Peyer's patch (tissue), 4 donors: ENCODE data around the gene FGF9. TPM values are rescaled to one million over a fixed set of nuclear protein-coding genes. Genes with fewer than 3 reads are reported as not detected.

Source experiments
- DNase-seq, 3 donors: peaks; one replicate each; pipeline ENCODE4 v3.0.0-alpha.2; 2017 to 2019
- H3K27ac ChIP-seq, 4 donors: fragments of 200-600 bp; sonication (generic); one replicate each; pipeline ENCODE4 v1.5.1; 2016 to 2019
- H3K27me3 ChIP-seq, 2 donors: fragments of 200-600 bp; sonication (generic); one replicate each; pipeline ENCODE4 v1.5.1; 2019
- H3K36me3 ChIP-seq, 3 donors: fragments of 200-600 bp; sonication (generic); one replicate each; pipeline ENCODE4 v1.5.1; 2016 to 2019
- H3K4me1 ChIP-seq, 4 donors: fragments of 200-600 bp; sonication (generic); one replicate each; pipeline ENCODE4 v1.5.1; 2016 to 2019
- H3K4me3 ChIP-seq, 4 donors: fragments of 200-600 bp; sonication (generic); 1 replicate in 3 of 4; 2 replicates in 1 of 4; pipeline ENCODE4 v1.5.1; 2016 to 2019; ENCODE audit warnings: mild to moderate bottlenecking in 1 of 4
- H3K9me3 ChIP-seq, 4 donors: fragments of 200-600 bp; sonication (generic); one replicate each; pipeline ENCODE4 v1.5.1; 2016 to 2019; ENCODE audit warnings: mild to moderate bottlenecking in 1 of 4
- CTCF ChIP-seq, 6 experiments: fragments of 450-650 bp in 4 of 6; fragments of 200-600 bp in 2 of 6; sonication (generic) in 1 of 6; IDR thresholded peaks; one replicate each; pipeline ENCODE4 v1.5.1; 2017 to 2019; ENCODE audit warnings: antibody characterized with exemption in 6 of 6, mild to moderate bottlenecking in 3 of 6, moderate library complexity in 1 of 6
- POLR2A ChIP-seq, 2 donors: fragments of 450-650 bp; IDR thresholded peaks; one replicate each; pipeline ENCODE4 v1.5.1; 2017; ENCODE audit warnings: antibody characterized with exemption in 2 of 2, mild to moderate bottlenecking in 2 of 2, moderate library complexity in 2 of 2
- total RNA-seq, 4 donors: library from RNA; depleted of rRNA; stranded (reverse); fragments of >200 nt; gene quantifications; one replicate each; pipeline ENCODE4 v1.1.0, GENCODE V29; 2016

FGF9 gene
- total RNA-seq, 4 donors from 2014 or later, result 1.8 to 3.8 (median 2.3) TPM; not detected in 1

- peaks cover 0 to 12% (median 3%) of the 10 kb centered on the region in 4 donors for H3K4me1 ChIP-seq
- no peaks in the 10 kb centered on the region for H3K27me3 ChIP-seq
- TF ChIP-seq POLR2A (IDR thresholded peaks at IDR 0.05) (no peak), CTCF (IDR thresholded peaks at IDR 0.05) (peak in 2 of 6 experiments; percentile 11 to 22)
- peak in 1 of 3 donors; percentile 66 for DNase-seq
- H3K27ac ChIP-seq, result no peak overlapping the region
- H3K36me3 ChIP-seq, result no peaks in the 10 kb centered on the region
- H3K4me3 ChIP-seq, result no peak overlapping the region
- no peaks in the 10 kb centered on the region for H3K9me3 ChIP-seq
These were observed 71.2 kb downstream of the FGF9 start for GRCh38 chr13:21742096-21742495.

- Histone ChIP-seq H3K4me1 (peaks cover 0 to 12% (median 3%) of the 10 kb centered on the region in 4 donors), H3K9me3 (no peaks in the 10 kb centered on the region), H3K36me3 (no peaks in the 10 kb centered on the region), H3K27ac (no peak overlapping the region), H3K27me3 (no peaks in the 10 kb centered on the region), H3K4me3 (no peak overlapping the region)
- TF ChIP-seq POLR2A (IDR thresholded peaks at IDR 0.05), result no peak
- TF ChIP-seq CTCF (IDR thresholded peaks at IDR 0.05), result no peak
- DNase-seq, result no peak
These were observed 73.3 kb downstream of the FGF9 start for GRCh38 chr13:21744149-21744548.

- TF ChIP-seq POLR2A (IDR thresholded peaks at IDR 0.05), result no peak
- no peak for TF ChIP-seq CTCF (IDR thresholded peaks at IDR 0.05)
- H3K27ac ChIP-seq, result no peak overlapping the region
- H3K4me1 ChIP-seq, result peaks cover 0 to 12% (median 3%) of the 10 kb centered on the region in 4 donors
- no peaks in the 10 kb centered on the region for H3K27me3 ChIP-seq
- no peaks in the 10 kb centered on the region for H3K36me3 ChIP-seq
- no peak overlapping the region for H3K4me3 ChIP-seq
- DNase-seq, result no peak
- no peaks in the 10 kb centered on the region for H3K9me3 ChIP-seq
These were observed 74.4 kb downstream of the FGF9 start for GRCh38 chr13:21745307-21745706.

GRCh38 chr13:21747456-21747855, 76.6 kb downstream of the FGF9 start:
- Histone ChIP-seq H3K27ac (no peak overlapping the region), H3K27me3 (no peaks in the 10 kb centered on the region), H3K4me1 (peaks cover 0 to 8% (median under 1%) of the 10 kb centered on the region in 4 donors), H3K4me3 (no peak overlapping the region), H3K9me3 (no peaks in the 10 kb centered on the region), H3K36me3 (no peaks in the 10 kb centered on the region)
- DNase-seq, result no peak
- TF ChIP-seq POLR2A (IDR thresholded peaks at IDR 0.05) (no peak), CTCF (IDR thresholded peaks at IDR 0.05) (no peak)

GRCh38 chr13:21748166-21748565, 77.3 kb downstream of the FGF9 start:
- H3K4me1 ChIP-seq, result peaks cover 0 to 4% (median 0%) of the 10 kb centered on the region in 4 donors
- DNase-seq, result no peak
- no peak overlapping the region for H3K27ac ChIP-seq
- H3K27me3 ChIP-seq, result no peaks in the 10 kb centered on the region
- H3K4me3 ChIP-seq, result no peak overlapping the region
- no peaks in the 10 kb centered on the region for H3K9me3 ChIP-seq
- H3K36me3 ChIP-seq, result no peaks in the 10 kb centered on the region
- TF ChIP-seq CTCF (IDR thresholded peaks at IDR 0.05) (no peak), POLR2A (IDR thresholded peaks at IDR 0.05) (no peak)

GRCh38 chr13:21749410-21749809, 78.5 kb downstream of the FGF9 start:
- no peak for TF ChIP-seq POLR2A (IDR thresholded peaks at IDR 0.05)
- no peak for TF ChIP-seq CTCF (IDR thresholded peaks at IDR 0.05)
- Histone ChIP-seq H3K4me1 (no peaks in the 10 kb centered on the region), H3K27ac (no peak overlapping the region)

More at GRCh38 chr13:21749410-21749809, 78.5 kb downstream of the FGF9 start:
- no peaks in the 10 kb centered on the region for H3K27me3 ChIP-seq
- H3K4me3 ChIP-seq, result no peak overlapping the region
- no peaks in the 10 kb centered on the region for H3K36me3 ChIP-seq
- no peaks in the 10 kb centered on the region for H3K9me3 ChIP-seq
- DNase-seq, result no peak
